Measurements from ENCODE around the gene CAMK1D. TPM values are rescaled to one million over a fixed set of nuclear protein-coding genes. Genes with fewer than 3 reads are reported as not detected.

Gene CAMK1D
- total and polyA plus RNA-seq, 2 experiments from 2014 or later: 4.6 to 7.2 TPM

- H3K4me1 ChIP-seq (ENCODE audit: insufficient read depth): no peaks in the 10 kb centered on the region
- H3K27me3 Mint-ChIP-seq (ENCODE audit: insufficient read depth, low read depth, poor library complexity): peaks cover 6% of the 10 kb centered on the region
- H3K27ac Mint-ChIP-seq: no peak overlapping the region
- no peaks in the 10 kb centered on the region for H4K20me1 ChIP-seq (replicated peaks; ENCODE audit: insufficient read depth)
- H3K27me3 ChIP-seq (ENCODE audit: insufficient read depth): no peaks in the 10 kb centered on the region
- no peaks in the 10 kb centered on the region for H3K36me3 ChIP-seq (ENCODE audit: insufficient read depth)
- no peak overlapping the region for H3K4me2 ChIP-seq
- no peaks in the 10 kb centered on the region for H3K79me2 ChIP-seq (replicated peaks; ENCODE audit: insufficient read depth)
- H3K4me3 Mint-ChIP-seq: no peak overlapping the region
- H3F3A ChIP-seq (replicated peaks; ENCODE audit: low read depth): no peaks in the 10 kb centered on the region
- no peak overlapping the region for H3K27ac ChIP-seq (ENCODE audit: low read depth)
- ATAC-seq (no peak), DNase-seq (ENCODE audit: low spot score) (no peak)
- no peak overlapping the region for H2AFZ ChIP-seq
- H3K36me3 Mint-ChIP-seq (ENCODE audit: low read depth): peaks cover 6% of the 10 kb centered on the region
- H3K9me3 Mint-ChIP-seq: peaks cover 6% of the 10 kb centered on the region; the same call in 1 of the 3 replicates
- H3K9me2 ChIP-seq (ENCODE audit: insufficient read depth): no peaks in the 10 kb centered on the region
- no peak overlapping the region for H3K4me3 ChIP-seq
- H3K4me1 Mint-ChIP-seq: peaks cover 4% of the 10 kb centered on the region; the same call in 1 of the 3 replicates
- TF ChIP-seq POLR2AphosphoS5 (IDR thresholded peaks at IDR 0.05; ENCODE audit: low read depth): no peak
- TF ChIP-seq CTCF (conservative IDR thresholded peaks at IDR 0.05; ENCODE audit: low read depth in 2 of 2): no peak
- no peak for TF ChIP-seq ZNF114 (CRISPR knock-in tag; IDR thresholded peaks at IDR 0.05)
- TF ChIP-seq NANOG (IDR thresholded peaks at IDR 0.05; ENCODE audit: borderline replicate concordance): no peak
- TF ChIP-seq CREB1 (CRISPR knock-in tag; IDR thresholded peaks at IDR 0.05; ENCODE audit: low read depth): no peak
- TF ChIP-seq ZNF331 (CRISPR knock-in tag; IDR thresholded peaks at IDR 0.05; ENCODE audit: low read depth): no peak
- TF ChIP-seq, protein P1, sequence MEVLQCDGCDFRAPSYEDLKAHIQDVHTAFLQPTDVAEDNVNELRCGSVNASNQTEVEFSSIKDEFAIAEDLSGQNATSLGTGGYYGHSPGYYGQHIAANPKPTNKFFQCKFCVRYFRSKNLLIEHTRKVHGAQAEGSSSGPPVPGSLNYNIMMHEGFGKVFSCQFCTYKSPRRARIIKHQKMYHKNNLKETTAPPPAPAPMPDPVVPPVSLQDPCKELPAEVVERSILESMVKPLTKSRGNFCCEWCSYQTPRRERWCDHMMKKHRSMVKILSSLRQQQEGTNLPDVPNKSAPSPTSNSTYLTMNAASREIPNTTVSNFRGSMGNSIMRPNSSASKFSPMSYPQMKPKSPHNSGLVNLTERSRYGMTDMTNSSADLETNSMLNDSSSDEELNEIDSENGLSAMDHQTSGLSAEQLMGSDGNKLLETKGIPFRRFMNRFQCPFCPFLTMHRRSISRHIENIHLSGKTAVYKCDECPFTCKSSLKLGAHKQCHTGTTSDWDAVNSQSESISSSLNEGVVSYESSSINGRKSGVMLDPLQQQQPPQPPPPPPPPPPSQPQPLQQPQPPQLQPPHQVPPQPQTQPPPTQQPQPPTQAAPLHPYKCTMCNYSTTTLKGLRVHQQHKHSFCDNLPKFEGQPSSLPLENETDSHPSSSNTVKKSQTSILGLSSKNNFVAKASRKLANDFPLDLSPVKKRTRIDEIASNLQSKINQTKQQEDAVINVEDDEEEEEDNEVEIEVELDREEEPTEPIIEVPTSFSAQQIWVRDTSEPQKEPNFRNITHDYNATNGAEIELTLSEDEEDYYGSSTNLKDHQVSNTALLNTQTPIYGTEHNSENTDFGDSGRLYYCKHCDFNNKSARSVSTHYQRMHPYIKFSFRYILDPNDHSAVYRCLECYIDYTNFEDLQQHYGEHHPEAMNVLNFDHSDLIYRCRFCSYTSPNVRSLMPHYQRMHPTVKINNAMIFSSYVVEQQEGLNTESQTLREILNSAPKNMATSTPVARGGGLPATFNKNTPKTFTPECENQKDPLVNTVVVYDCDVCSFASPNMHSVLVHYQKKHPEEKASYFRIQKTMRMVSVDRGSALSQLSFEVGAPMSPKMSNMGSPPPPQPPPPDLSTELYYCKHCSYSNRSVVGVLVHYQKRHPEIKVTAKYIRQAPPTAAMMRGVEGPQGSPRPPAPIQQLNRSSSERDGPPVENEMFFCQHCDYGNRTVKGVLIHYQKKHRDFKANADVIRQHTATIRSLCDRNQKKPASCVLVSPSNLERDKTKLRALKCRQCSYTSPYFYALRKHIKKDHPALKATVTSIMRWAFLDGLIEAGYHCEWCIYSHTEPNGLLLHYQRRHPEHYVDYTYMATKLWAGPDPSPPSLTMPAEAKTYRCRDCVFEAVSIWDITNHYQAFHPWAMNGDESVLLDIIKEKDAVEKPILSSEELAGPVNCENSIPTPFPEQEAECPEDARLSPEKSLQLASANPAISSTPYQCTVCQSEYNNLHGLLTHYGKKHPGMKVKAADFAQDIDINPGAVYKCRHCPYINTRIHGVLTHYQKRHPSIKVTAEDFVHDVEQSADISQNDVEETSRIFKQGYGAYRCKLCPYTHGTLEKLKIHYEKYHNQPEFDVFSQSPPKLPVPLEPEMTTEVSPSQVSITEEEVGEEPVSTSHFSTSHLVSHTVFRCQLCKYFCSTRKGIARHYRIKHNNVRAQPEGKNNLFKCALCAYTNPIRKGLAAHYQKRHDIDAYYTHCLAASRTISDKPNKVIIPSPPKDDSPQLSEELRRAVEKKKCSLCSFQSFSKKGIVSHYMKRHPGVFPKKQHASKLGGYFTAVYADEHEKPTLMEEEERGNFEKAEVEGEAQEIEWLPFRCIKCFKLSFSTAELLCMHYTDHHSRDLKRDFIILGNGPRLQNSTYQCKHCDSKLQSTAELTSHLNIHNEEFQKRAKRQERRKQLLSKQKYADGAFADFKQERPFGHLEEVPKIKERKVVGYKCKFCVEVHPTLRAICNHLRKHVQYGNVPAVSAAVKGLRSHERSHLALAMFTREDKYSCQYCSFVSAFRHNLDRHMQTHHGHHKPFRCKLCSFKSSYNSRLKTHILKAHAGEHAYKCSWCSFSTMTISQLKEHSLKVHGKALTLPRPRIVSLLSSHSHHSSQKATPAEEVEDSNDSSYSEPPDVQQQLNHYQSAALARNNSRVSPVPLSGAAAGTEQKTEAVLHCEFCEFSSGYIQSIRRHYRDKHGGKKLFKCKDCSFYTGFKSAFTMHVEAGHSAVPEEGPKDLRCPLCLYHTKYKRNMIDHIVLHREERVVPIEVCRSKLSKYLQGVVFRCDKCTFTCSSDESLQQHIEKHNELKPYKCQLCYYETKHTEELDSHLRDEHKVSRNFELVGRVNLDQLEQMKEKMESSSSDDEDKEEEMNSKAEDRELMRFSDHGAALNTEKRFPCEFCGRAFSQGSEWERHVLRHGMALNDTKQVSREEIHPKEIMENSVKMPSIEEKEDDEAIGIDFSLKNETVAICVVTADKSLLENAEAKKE (CRISPR knock-in tag; IDR thresholded peaks at IDR 0.05): no peak
- no peak for TF ChIP-seq STAT1 (IDR thresholded peaks at IDR 0.05; ENCODE audit: unreplicated experiment)
These were observed 86.0 kb downstream of the CAMK1D start for GRCh38 chr10:12435348-12435747.
